ENCODE measurements around the gene LRRTM4.

DNA sequence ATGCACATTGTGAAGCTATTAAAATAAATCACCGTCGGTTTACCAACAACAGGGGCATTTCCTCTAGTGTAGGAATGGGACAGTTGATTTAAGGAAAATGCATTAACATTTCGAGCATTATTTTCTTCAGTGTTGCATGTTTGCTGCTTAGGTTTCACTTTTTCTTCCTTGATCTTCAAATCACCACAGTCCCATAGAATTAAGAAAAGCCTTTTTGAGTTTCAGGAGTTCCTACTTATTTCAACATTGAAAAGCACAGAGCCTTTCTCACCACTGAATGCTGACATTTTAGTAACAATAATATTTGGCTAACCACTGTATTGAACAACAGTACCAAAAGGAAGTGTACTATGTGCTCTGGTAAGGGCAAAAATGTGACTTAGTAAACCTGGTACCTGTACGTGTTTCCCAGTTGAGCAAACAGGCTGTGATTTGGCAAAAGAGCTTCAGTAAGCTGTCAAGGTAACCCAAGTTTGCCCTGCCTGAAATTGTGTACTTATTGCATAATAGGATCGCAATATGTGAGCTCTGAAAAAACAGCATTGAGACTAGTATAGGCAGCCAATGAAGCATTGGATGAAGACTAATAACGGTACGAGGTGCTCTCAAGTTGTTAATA, 2.2 kb downstream of the LRRTM4 start:
- TF ChIP-seq EZH2phosphoT487 (IDR thresholded peaks at IDR 0.05; ENCODE audit: borderline replicate concordance, low read depth) = no peak
- TF ChIP-seq, protein P1, sequence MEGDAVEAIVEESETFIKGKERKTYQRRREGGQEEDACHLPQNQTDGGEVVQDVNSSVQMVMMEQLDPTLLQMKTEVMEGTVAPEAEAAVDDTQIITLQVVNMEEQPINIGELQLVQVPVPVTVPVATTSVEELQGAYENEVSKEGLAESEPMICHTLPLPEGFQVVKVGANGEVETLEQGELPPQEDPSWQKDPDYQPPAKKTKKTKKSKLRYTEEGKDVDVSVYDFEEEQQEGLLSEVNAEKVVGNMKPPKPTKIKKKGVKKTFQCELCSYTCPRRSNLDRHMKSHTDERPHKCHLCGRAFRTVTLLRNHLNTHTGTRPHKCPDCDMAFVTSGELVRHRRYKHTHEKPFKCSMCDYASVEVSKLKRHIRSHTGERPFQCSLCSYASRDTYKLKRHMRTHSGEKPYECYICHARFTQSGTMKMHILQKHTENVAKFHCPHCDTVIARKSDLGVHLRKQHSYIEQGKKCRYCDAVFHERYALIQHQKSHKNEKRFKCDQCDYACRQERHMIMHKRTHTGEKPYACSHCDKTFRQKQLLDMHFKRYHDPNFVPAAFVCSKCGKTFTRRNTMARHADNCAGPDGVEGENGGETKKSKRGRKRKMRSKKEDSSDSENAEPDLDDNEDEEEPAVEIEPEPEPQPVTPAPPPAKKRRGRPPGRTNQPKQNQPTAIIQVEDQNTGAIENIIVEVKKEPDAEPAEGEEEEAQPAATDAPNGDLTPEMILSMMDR (IDR thresholded peaks at IDR 0.05) = no peak
- no peak for TF ChIP-seq USF2 (IDR thresholded peaks at IDR 0.05; ENCODE audit: borderline replicate concordance, low read depth, low read length)
- no peak for TF ChIP-seq EP300 (IDR thresholded peaks at IDR 0.05; ENCODE audit: borderline replicate concordance in 1 of 2, low read depth in 1 of 2, low read length in 1 of 2)

Measured in SK-N-SH (cell line).